ENCODE data around the gene DALRD3. TPM values are rescaled to one million over a fixed set of nuclear protein-coding genes. Genes with fewer than 3 reads are reported as not detected.

DALRD3 gene
- total RNA-seq, 1 experiment from 2014 or later = 42.7 TPM

DNA sequence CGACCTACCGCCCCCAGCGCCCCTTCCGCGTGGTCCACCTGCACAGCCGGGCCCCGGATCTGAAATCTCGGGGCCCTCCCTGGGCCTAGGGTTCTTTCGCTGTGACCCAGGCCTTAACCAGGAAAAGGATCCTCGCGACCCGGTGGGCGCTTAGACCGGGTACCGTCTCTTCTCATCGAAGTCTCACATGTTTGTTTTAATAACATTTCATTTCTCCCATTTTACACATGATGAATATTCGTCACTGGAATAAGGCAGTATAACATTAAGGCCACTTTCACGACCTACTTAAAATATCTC lies 277 bp upstream of the DALRD3 start:
- H3K4me3 Mint-ChIP-seq (ENCODE audit: unreplicated experiment) = peak overlapping the region; percentile 89
- no peaks in the 10 kb centered on the region for H3K9me3 Mint-ChIP-seq (ENCODE audit: unreplicated experiment)
- peak overlapping the region; percentile 86 for H3K27ac Mint-ChIP-seq (ENCODE audit: low read depth, unreplicated experiment)
- no TSS peak for BruUV-seq (replicated peaks)
- CTCF ChIA-PET = interaction anchor here (1.2 kb wide), 1 partner anchor 29 kb away, joined by 4 read pairs; the partner anchor contains the start of gene P4HTM
- no peak for TF ChIP-seq CTCF (IDR thresholded peaks at IDR 0.05; ENCODE audit: unreplicated experiment)
- H3K4me1 Mint-ChIP-seq (ENCODE audit: insufficient read depth, unreplicated experiment) = no peaks in the 10 kb centered on the region
- DNase-seq (ENCODE audit: unreplicated experiment) = peak; percentile 26
- H3K36me3 Mint-ChIP-seq (ENCODE audit: insufficient read depth, unreplicated experiment) = peaks cover 66% of the 10 kb centered on the region
- intact Hi-C loops (cut with micrococcal nuclease) = no loop called here
- H3K27me3 Mint-ChIP-seq (ENCODE audit: insufficient read depth, unreplicated experiment) = no peaks in the 10 kb centered on the region
- POLR2A ChIA-PET = interaction anchor here (0.7 to 9.9 kb wide), 14 partner anchors 8 to 451 kb away, joined by 3 to 251 read pairs (median 6); partner anchors contain the start of genes ARIH2, IMPDH2, P4HTM and QRICH1

GRCh38 chr3:49017229-49017970 lies 980 bp downstream of the DALRD3 start:
- ChIA-PET CTCF (interaction anchor here (1.1 to 2.4 kb wide), 3 partner anchors 9 to 30 kb away, joined by 3 to 7 read pairs (median 5); no protein-coding TSS in a partner anchor), POLR2A (interaction anchor here (0.7 to 9.9 kb wide), 16 partner anchors 9 to 453 kb away, joined by 3 to 251 read pairs (median 4); partner anchors contain the start of genes DAG1, IMPDH2, P4HTM and QRICH1)
- no peaks in the 10 kb centered on the region for H3K27me3 Mint-ChIP-seq (ENCODE audit: insufficient read depth, unreplicated experiment)
- H3K36me3 Mint-ChIP-seq (ENCODE audit: insufficient read depth, unreplicated experiment) = peaks cover 64% of the 10 kb centered on the region
- intact Hi-C loops (cut with micrococcal nuclease) = no loop called here
- H3K4me1 Mint-ChIP-seq (ENCODE audit: insufficient read depth, unreplicated experiment) = no peaks in the 10 kb centered on the region
- no peaks in the 10 kb centered on the region for H3K9me3 Mint-ChIP-seq (ENCODE audit: unreplicated experiment)
- DNase-seq (ENCODE audit: unreplicated experiment) = peak; percentile 37
- H3K27ac Mint-ChIP-seq (ENCODE audit: low read depth, unreplicated experiment) = peak overlapping the region; percentile 86
- no peak for TF ChIP-seq CTCF (IDR thresholded peaks at IDR 0.05; ENCODE audit: unreplicated experiment)
- peak overlapping the region; percentile 89 for H3K4me3 Mint-ChIP-seq (ENCODE audit: unreplicated experiment)
- no TSS peak for BruUV-seq (replicated peaks)

- Mint-ChIP-seq H3K36me3 (ENCODE audit: insufficient read depth, unreplicated experiment) (peaks cover 64% of the 10 kb centered on the region), H3K27ac (ENCODE audit: low read depth, unreplicated experiment) (no peak overlapping the region), H3K9me3 (ENCODE audit: unreplicated experiment) (no peaks in the 10 kb centered on the region), H3K4me3 (ENCODE audit: unreplicated experiment) (peak overlapping the region; percentile 89), H3K27me3 (ENCODE audit: insufficient read depth, unreplicated experiment) (no peaks in the 10 kb centered on the region), H3K4me1 (ENCODE audit: insufficient read depth, unreplicated experiment) (no peaks in the 10 kb centered on the region)
- ChIA-PET POLR2A (interaction anchor here (0.7 to 9.9 kb wide), 11 partner anchors 8 to 454 kb away, joined by 3 to 251 read pairs (median 5); partner anchors contain the start of genes DAG1, IMPDH2, P4HTM and QRICH1), CTCF (interaction anchor here (0.6 to 2.4 kb wide), 4 partner anchors 9 to 456 kb away, joined by 3 to 7 read pairs (median 4); no protein-coding TSS in a partner anchor)
- DNase-seq (ENCODE audit: unreplicated experiment) = no peak
- intact Hi-C loops (cut with micrococcal nuclease) = no loop called here
- no TSS peak for BruUV-seq (replicated peaks)
- TF ChIP-seq CTCF (IDR thresholded peaks at IDR 0.05; ENCODE audit: unreplicated experiment) = no peak
These were observed 1.8 kb downstream of the DALRD3 start for GRCh38 chr3:49016414-49017228.

- H3K36me3 Mint-ChIP-seq (ENCODE audit: insufficient read depth, unreplicated experiment) = peaks cover 66% of the 10 kb centered on the region
- no TSS peak for BruUV-seq (replicated peaks)
- H3K27me3 Mint-ChIP-seq (ENCODE audit: insufficient read depth, unreplicated experiment) = no peaks in the 10 kb centered on the region
- H3K4me1 Mint-ChIP-seq (ENCODE audit: insufficient read depth, unreplicated experiment) = no peaks in the 10 kb centered on the region
- H3K4me3 Mint-ChIP-seq (ENCODE audit: unreplicated experiment) = no peak overlapping the region
- ChIA-PET POLR2A (interaction anchor here (1.1 to 3.5 kb wide), 2 partner anchors 8 to 25 kb away, joined by 9 to 15 read pairs; partner anchors contain the start of genes P4HTM and WDR6), CTCF (interaction anchor here (0.6 to 2.4 kb wide), 2 partner anchors 28 to 457 kb away, joined by 4 to 7 read pairs; no protein-coding TSS in a partner anchor)
- intact Hi-C loops (cut with micrococcal nuclease) = loop anchor here (2.0 kb wide), 1 partner anchor 27 kb away; no protein-coding TSS in a partner anchor
- H3K27ac Mint-ChIP-seq (ENCODE audit: low read depth, unreplicated experiment) = no peak overlapping the region
- no peak for TF ChIP-seq CTCF (IDR thresholded peaks at IDR 0.05; ENCODE audit: unreplicated experiment)
- DNase-seq (ENCODE audit: unreplicated experiment) = no peak
- no peaks in the 10 kb centered on the region for H3K9me3 Mint-ChIP-seq (ENCODE audit: unreplicated experiment)
These were observed 2.6 kb downstream of the DALRD3 start for GRCh38 chr3:49015765-49016164.
